ENCODE measurements around the gene HEXD.

Gene HEXD

GRCh38 chr17:82490512-82491195 lies 72.5 kb downstream of the HEXD start:
- H3F3A ChIP-seq (ENCODE audit: control insufficient read depth, insufficient read depth): peaks cover 6% of the 10 kb centered on the region
- H3K27ac ChIP-seq (ENCODE audit: low read depth, low read length): no peak overlapping the region
- peaks cover 35% of the 10 kb centered on the region for H3K36me3 ChIP-seq (ENCODE audit: control insufficient read depth, low read length)
- no peaks in the 10 kb centered on the region for H3K9me2 ChIP-seq (replicated peaks; ENCODE audit: control insufficient read depth, low read length)
- TF ChIP-seq EZH2phosphoT487 (IDR thresholded peaks at IDR 0.05; ENCODE audit: borderline replicate concordance, low read length): no peak
- no peak for TF ChIP-seq CTCF (IDR thresholded peaks at IDR 0.05; ENCODE audit: low read depth, low read length, poor library complexity, severe bottlenecking)
- no peaks in the 10 kb centered on the region for H4K20me1 ChIP-seq (ENCODE audit: control insufficient read depth, insufficient read depth, low read depth, low read length)
- no peaks in the 10 kb centered on the region for H3K27me3 ChIP-seq (ENCODE audit: control insufficient read depth, low read length)
- no peaks in the 10 kb centered on the region for H3K9me3 ChIP-seq (ENCODE audit: control insufficient read depth, insufficient read depth, low read length)
- H3K4me3 ChIP-seq (ENCODE audit: low read length): no peak overlapping the region
- H3K4me2 ChIP-seq (ENCODE audit: low read length): peak overlapping the region; percentile 5; the same call in 1 of the 2 replicates
- H3K4me1 ChIP-seq (ENCODE audit: control insufficient read depth, low read length): peaks cover 34% of the 10 kb centered on the region
- H3K79me2 ChIP-seq (ENCODE audit: control insufficient read depth, low read length): no peaks in the 10 kb centered on the region

DNA sequence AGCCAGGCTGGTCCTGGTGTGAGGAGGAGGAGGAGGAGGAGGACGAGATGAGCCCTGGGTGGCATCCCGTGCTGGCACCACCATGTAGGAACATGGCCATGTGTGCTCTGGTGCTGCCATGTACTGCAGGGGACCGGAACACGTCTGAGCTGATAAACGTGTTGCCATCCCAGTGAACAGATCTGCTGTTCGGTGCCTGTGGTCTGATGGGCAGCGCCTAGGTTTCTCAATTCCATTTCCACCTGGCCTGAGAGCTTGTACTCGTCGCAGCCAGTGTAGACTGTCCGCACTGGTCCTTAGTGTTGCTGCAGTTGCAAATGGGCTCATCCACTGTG lies 73.0 kb downstream of the HEXD start:
- Histone ChIP-seq H4K20me1 (ENCODE audit: control insufficient read depth, insufficient read depth, low read depth, low read length) (no peaks in the 10 kb centered on the region), H3K9me3 (ENCODE audit: control insufficient read depth, insufficient read depth, low read length) (no peaks in the 10 kb centered on the region), H3K4me2 (ENCODE audit: low read length) (no peak overlapping the region), H3K27me3 (ENCODE audit: control insufficient read depth, low read length) (no peaks in the 10 kb centered on the region), H3K36me3 (ENCODE audit: control insufficient read depth, low read length) (peaks cover 30% of the 10 kb centered on the region), H3F3A (ENCODE audit: control insufficient read depth, insufficient read depth) (peaks cover 8% of the 10 kb centered on the region), H3K27ac (ENCODE audit: low read depth, low read length) (no peak overlapping the region), H3K9me2 (replicated peaks; ENCODE audit: control insufficient read depth, low read length) (no peaks in the 10 kb centered on the region), H3K4me3 (ENCODE audit: low read length) (no peak overlapping the region), H3K79me2 (ENCODE audit: control insufficient read depth, low read length) (no peaks in the 10 kb centered on the region), H3K4me1 (ENCODE audit: control insufficient read depth, low read length) (peaks cover 39% of the 10 kb centered on the region)
- TF ChIP-seq EZH2phosphoT487 (IDR thresholded peaks at IDR 0.05; ENCODE audit: borderline replicate concordance, low read length): no peak

DNA sequence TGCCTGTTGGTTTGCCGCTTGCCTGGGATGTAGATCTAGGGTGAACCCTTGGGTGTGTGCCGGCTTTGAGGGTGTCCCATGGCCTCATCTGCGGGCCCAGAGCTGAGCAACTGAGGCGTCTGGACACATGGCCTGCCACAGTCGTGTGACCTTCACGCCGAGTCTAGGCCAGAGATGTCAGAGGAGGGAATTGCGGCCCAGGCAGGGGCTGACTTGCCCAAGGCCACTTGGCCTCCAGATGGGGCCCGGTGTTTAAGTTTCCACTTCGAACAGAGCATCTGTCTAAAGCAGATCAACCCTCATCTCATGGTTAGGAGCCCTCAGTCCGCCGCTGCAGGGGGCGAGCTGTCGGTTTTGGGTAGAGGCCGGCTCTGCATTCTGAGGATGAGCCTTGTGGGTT lies 73.4 kb downstream of the HEXD start:
- no peaks in the 10 kb centered on the region for H3K9me3 ChIP-seq (ENCODE audit: control insufficient read depth, insufficient read depth, low read length)

More for the DNA sequence above, 73.4 kb downstream of the HEXD start:
- Histone ChIP-seq H3K4me3 (ENCODE audit: low read length) (no peak overlapping the region), H4K20me1 (ENCODE audit: control insufficient read depth, insufficient read depth, low read depth, low read length) (no peaks in the 10 kb centered on the region), H3K27me3 (ENCODE audit: control insufficient read depth, low read length) (no peaks in the 10 kb centered on the region), H3K9me2 (replicated peaks; ENCODE audit: control insufficient read depth, low read length) (no peaks in the 10 kb centered on the region), H3K27ac (ENCODE audit: low read depth, low read length) (no peak overlapping the region), H3K79me2 (ENCODE audit: control insufficient read depth, low read length) (no peaks in the 10 kb centered on the region), H3F3A (ENCODE audit: control insufficient read depth, insufficient read depth) (peaks cover 11% of the 10 kb centered on the region), H3K36me3 (ENCODE audit: control insufficient read depth, low read length) (peaks cover 26% of the 10 kb centered on the region), H3K4me2 (ENCODE audit: low read length) (no peak overlapping the region), H3K4me1 (ENCODE audit: control insufficient read depth, low read length) (peaks cover 42% of the 10 kb centered on the region)
- no peak for TF ChIP-seq EZH2phosphoT487 (IDR thresholded peaks at IDR 0.05; ENCODE audit: borderline replicate concordance, low read length)
- no peak for TF ChIP-seq CTCF (IDR thresholded peaks at IDR 0.05; ENCODE audit: low read depth, low read length, poor library complexity, severe bottlenecking)
